HG02973 (cell line): Measurements from ENCODE around the gene BNIP5.

Experiments used
- ATAC-seq: cut with Tn5 transposase; IDR thresholded peaks from one replicate; pipeline ENCODE4 v1.9.1; 2021; ENCODE audit warnings: moderate library complexity; ENCODE audit not compliant: unreplicated experiment

BNIP5 gene

GRCh38 chr6:36269834-36270705 lies 66.6 kb downstream of the BNIP5 start, which contains the start of gene PNPLA1:
Gene PNPLA1, plus strand, starts transcription at chr6:36270060. Its CDS starts 400 bp downstream, at chr6:36270460.
- ATAC-seq, result no peak

GRCh38 chr6:36268478-36269275 lies 68.0 kb downstream of the BNIP5 start:
- no peak for ATAC-seq

GRCh38 chr6:36267731-36268477 lies 68.8 kb downstream of the BNIP5 start:
- no peak for ATAC-seq

GRCh38 chr6:36266913-36267644 lies 69.6 kb downstream of the BNIP5 start:
- ATAC-seq, result no peak
